Measurements from ENCODE around the gene TPM4. TPM values are rescaled to one million over a fixed set of nuclear protein-coding genes. Genes with fewer than 3 reads are reported as not detected.

TPM4 gene
- total and polyA plus RNA-seq, 2 experiments from 2014 or later: 223 to 288 TPM

GRCh38 chr19:16036941-16037340 is 39.4 kb upstream of the TPM4 start (continued):
- TF ChIP-seq ZNF462 (CRISPR knock-in tag; IDR thresholded peaks at IDR 0.05): no peak
- no peak for TF ChIP-seq EZH2phosphoT487 (IDR thresholded peaks at IDR 0.05; ENCODE audit: unreplicated experiment)
- TF ChIP-seq ZNF331 (CRISPR knock-in tag; IDR thresholded peaks at IDR 0.05; ENCODE audit: low read depth): no peak
- TF ChIP-seq ETS1 (IDR thresholded peaks at IDR 0.05): no peak
- TF ChIP-seq NANOG (IDR thresholded peaks at IDR 0.05; ENCODE audit: borderline replicate concordance): no peak
- TF ChIP-seq POLR2AphosphoS5 (IDR thresholded peaks at IDR 0.05; ENCODE audit: low read depth): no peak

- Mint-ChIP-seq H3K4me3 (no peak overlapping the region), H3K4me1 (no peaks in the 10 kb centered on the region), H3K9me3 (peaks cover 75% of the 10 kb centered on the region), H3K27ac (no peak overlapping the region), H3K27me3 (ENCODE audit: insufficient read depth, low read depth, poor library complexity) (peaks cover 10% of the 10 kb centered on the region), H3K36me3 (ENCODE audit: low read depth) (peaks cover 19% of the 10 kb centered on the region)
- Histone ChIP-seq H3K4me3 (no peak overlapping the region), H3K4me2 (no peak overlapping the region), H3K79me2 (replicated peaks; ENCODE audit: insufficient read depth) (no peaks in the 10 kb centered on the region), H4K20me1 (replicated peaks; ENCODE audit: insufficient read depth) (no peaks in the 10 kb centered on the region), H3F3A (replicated peaks; ENCODE audit: low read depth) (no peaks in the 10 kb centered on the region), H3K36me3 (ENCODE audit: insufficient read depth) (no peaks in the 10 kb centered on the region), H2AFZ (no peak overlapping the region), H3K27me3 (ENCODE audit: insufficient read depth) (no peaks in the 10 kb centered on the region), H3K9me2 (ENCODE audit: insufficient read depth) (no peaks in the 10 kb centered on the region), H3K27ac (ENCODE audit: low read depth) (no peak overlapping the region), H3K4me1 (ENCODE audit: insufficient read depth) (peaks cover 4% of the 10 kb centered on the region; the same call in 1 of the 2 replicates)
- TF ChIP-seq ZNF462 (CRISPR knock-in tag; IDR thresholded peaks at IDR 0.05) (no peak), EZH2phosphoT487 (IDR thresholded peaks at IDR 0.05; ENCODE audit: unreplicated experiment) (no peak)
- no peak for DNase-seq (ENCODE audit: low spot score)
- ATAC-seq: no peak
Observed at GRCh38 chr19:16037424-16038195, 38.7 kb upstream of the TPM4 start.
